Left lung (tissue), 10 donors: ENCODE measurements around the gene CDIP1. TPM values are rescaled to one million over a fixed set of nuclear protein-coding genes. Genes with fewer than 3 reads are reported as not detected.
A peak's percentile ranks its signal among the peaks of the same experiment; 100 is the strongest.

Experiments used
- ATAC-seq: fragments of 200-7000 bp; cut with Tn5 transposase; one replicate; pipeline ENCODE4 v1.9.1; 2020; ENCODE audit warnings: moderate library complexity
- DNase-seq, 4 donors: peaks; one replicate each; pipeline ENCODE4 v3.0.0-alpha.2; 2013 to 2020
- H3K27ac ChIP-seq, 2 donors: fragments of 200-600 bp; sonication (generic) in 1 of 2; one replicate each; pipeline versions ENCODE4 v1.5.0 to v1.8.0; 2020 to 2021
- H3K27me3 ChIP-seq, 2 donors: fragments of 200-600 bp; sonication (generic) in 1 of 2; one replicate each; pipeline versions ENCODE4 v1.5.0 to v1.8.0; 2020 to 2021
- H3K36me3 ChIP-seq, 2 donors: fragments of 200-600 bp; sonication (generic) in 1 of 2; one replicate each; pipeline versions ENCODE4 v1.5.0 to v1.8.0; 2020 to 2021
- H3K4me1 ChIP-seq, 2 donors: fragments of 200-600 bp; one replicate each; pipeline ENCODE4 v1.8.0; 2021
- H3K4me3 ChIP-seq, 2 donors: fragments of 200-600 bp; sonication (generic) in 1 of 2; one replicate each; pipeline versions ENCODE4 v1.5.0 to v1.8.0; 2020 to 2021; ENCODE audit warnings: mild to moderate bottlenecking in 1 of 2
- H3K9me3 ChIP-seq, 2 donors: fragments of 200-600 bp; sonication (generic) in 1 of 2; one replicate each; pipeline versions ENCODE4 v1.5.0 to v1.8.0; 2020 to 2021
- intact Hi-C, 2 donors: fragments of 100-400 bp; cut with DNase I; formaldehyde crosslinking; loops; one replicate each; pipeline versions ENCODE4 v1.11.2 to v1.14.2; 2022
- polyA plus RNA-seq, 6 donors: library from polyadenylated mRNA; unstranded; fragments of 120-200 nt; gene quantifications; one replicate each; pipeline ENCODE4 v1.2.1, GENCODE V29; 2013; ENCODE audit not compliant: insufficient read length in 6 of 6
- total RNA-seq, 2 donors: library from RNA; stranded (reverse); fragmentation: NEBNext Ultra II Directional; extraction: Animal tissue kit (Norgen Biotek cat#: 25700); gene quantifications; one replicate each; pipeline ENCODE4 v1.2.1, GENCODE V29; 2021
- TF ChIP-seq, protein P1 (sequence below), 2 donors: fragments of 200-600 bp; sonication (generic) in 1 of 2; IDR thresholded peaks; one replicate each; pipeline versions ENCODE4 v1.5.0 to v1.8.0; 2021; ENCODE audit warnings: antibody characterized with exemption in 2 of 2
- donor health status: DM: no; HTN: yes; CAD: no.
- donor health status: DM: no; HTN: no; CAD: no.

Gene CDIP1
- total and polyA plus RNA-seq, 8 donors, result 18.1 to 27.0 (median 22.6) TPM

- no peak for ATAC-seq
- TF ChIP-seq, protein P1, sequence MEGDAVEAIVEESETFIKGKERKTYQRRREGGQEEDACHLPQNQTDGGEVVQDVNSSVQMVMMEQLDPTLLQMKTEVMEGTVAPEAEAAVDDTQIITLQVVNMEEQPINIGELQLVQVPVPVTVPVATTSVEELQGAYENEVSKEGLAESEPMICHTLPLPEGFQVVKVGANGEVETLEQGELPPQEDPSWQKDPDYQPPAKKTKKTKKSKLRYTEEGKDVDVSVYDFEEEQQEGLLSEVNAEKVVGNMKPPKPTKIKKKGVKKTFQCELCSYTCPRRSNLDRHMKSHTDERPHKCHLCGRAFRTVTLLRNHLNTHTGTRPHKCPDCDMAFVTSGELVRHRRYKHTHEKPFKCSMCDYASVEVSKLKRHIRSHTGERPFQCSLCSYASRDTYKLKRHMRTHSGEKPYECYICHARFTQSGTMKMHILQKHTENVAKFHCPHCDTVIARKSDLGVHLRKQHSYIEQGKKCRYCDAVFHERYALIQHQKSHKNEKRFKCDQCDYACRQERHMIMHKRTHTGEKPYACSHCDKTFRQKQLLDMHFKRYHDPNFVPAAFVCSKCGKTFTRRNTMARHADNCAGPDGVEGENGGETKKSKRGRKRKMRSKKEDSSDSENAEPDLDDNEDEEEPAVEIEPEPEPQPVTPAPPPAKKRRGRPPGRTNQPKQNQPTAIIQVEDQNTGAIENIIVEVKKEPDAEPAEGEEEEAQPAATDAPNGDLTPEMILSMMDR (IDR thresholded peaks at IDR 0.05), result no peak
Observed at GRCh38 chr16:4532238-4532637, 6.3 kb downstream of the CDIP1 start.

DNA sequence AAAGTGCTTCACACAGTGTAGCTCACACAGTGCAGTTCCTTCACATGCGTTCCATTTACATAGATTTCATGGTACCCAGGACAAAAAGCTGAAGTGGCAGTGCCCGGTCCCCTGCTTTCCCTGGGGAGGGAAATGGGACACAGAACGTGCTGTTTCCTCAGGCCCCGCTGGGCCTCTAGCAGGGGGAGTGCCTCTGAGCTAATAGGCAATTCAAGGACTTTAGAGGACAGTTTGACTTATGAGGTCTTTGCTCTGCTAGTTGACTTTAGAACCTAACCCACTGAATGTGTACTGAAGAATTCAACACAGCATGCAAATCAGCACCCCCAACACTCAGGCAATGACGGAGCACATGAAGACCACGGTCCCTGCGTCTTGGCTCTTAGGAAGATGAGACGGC is 6.8 kb downstream of the CDIP1 start:
- H3K4me1 ChIP-seq, result peaks cover 3 to 6% of the 10 kb centered on the region in 2 donors
- H3K27me3 ChIP-seq, result no peaks in the 10 kb centered on the region
- ATAC-seq (no peak), DNase-seq (no peak)
- H3K9me3 ChIP-seq, result no peaks in the 10 kb centered on the region
- no peak overlapping the region for H3K27ac ChIP-seq
- intact Hi-C loops, result no loop called here
- no peak overlapping the region for H3K4me3 ChIP-seq
- TF ChIP-seq, protein P1 (IDR thresholded peaks at IDR 0.05), result no peak
- no peaks in the 10 kb centered on the region for H3K36me3 ChIP-seq

More at GRCh38 chr16:4532238-4532637, 6.3 kb downstream of the CDIP1 start:
- no peak overlapping the region for H3K4me3 ChIP-seq
- intact Hi-C loops, result no loop called here
- no peak for DNase-seq
- peaks cover 0 to 4% of the 10 kb centered on the region in 2 donors for H3K27me3 ChIP-seq
- H3K9me3 ChIP-seq, result no peaks in the 10 kb centered on the region
- H3K36me3 ChIP-seq, result no peaks in the 10 kb centered on the region
- no peak overlapping the region for H3K27ac ChIP-seq
- peaks cover 5 to 9% of the 10 kb centered on the region in 2 donors for H3K4me1 ChIP-seq

DNA sequence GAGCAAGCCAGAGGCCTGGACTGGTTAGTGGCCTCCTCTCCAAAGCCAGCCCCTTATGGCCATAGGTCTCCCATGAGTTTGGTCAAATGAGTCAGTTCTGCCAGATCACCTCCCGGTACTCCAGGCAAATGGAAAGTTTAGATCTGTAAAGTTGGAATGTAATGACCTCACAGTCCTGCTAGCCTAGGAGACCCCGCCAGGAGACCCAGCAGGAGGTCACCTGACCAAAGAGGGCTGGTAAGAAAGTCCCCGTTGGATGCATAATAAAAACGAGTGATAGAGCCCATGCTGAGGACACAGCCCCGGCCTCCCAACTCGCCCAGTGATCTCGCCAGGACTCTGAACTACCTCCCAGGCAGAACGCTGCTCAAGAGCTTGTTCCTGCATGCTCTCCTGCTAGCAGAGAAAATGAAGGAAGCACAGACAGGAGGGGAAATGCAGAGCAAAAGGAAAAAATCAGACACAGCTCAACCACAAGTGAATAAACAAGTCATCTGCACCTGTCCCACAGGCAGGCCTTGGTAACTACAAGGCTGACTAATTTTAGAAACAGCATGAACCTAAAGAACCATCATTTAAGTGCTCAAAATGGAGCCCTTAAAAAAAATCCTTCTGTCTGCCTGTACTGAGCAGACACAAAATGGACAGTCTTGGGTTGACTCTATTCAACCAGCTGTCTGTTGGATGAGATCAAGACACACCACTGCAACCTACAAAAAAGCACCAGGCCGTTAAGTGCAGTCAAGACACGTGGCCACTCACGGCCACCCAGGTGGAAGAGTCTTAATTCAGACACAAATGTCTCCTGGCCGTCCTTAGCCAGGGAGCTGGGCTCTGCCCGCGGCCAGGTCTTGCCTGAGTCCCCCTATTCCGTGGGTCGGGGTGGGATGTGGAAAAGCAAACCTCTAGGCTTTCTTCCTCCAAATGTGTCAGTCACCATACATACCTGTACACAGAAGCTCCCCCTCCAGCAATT is 9.2 kb downstream of the CDIP1 start:
- intact Hi-C loops, result no loop called here
- peak; percentile 20 for ATAC-seq
- H3K27me3 ChIP-seq, result no peaks in the 10 kb centered on the region
- TF ChIP-seq, protein P1 (IDR thresholded peaks at IDR 0.05), result no peak
- H3K9me3 ChIP-seq, result no peaks in the 10 kb centered on the region
- no peaks in the 10 kb centered on the region for H3K36me3 ChIP-seq
- H3K4me3 ChIP-seq, result no peak overlapping the region
- H3K4me1 ChIP-seq, result peaks cover 0 to 3% of the 10 kb centered on the region in 2 donors
- DNase-seq, result no peak
- H3K27ac ChIP-seq, result no peak overlapping the region

- no peak for ATAC-seq
- intact Hi-C loops, result no loop called here
- TF ChIP-seq, protein P1 (IDR thresholded peaks at IDR 0.05), result no peak
- Histone ChIP-seq H3K27me3 (no peaks in the 10 kb centered on the region), H3K36me3 (peaks cover 0 to 3% of the 10 kb centered on the region in 2 donors), H3K4me3 (no peak overlapping the region), H3K9me3 (no peaks in the 10 kb centered on the region), H3K4me1 (peaks cover 3 to 13% of the 10 kb centered on the region in 2 donors), H3K27ac (no peak overlapping the region)
- DNase-seq, result no peak
Observed at GRCh38 chr16:4525634-4526277, 12.8 kb downstream of the CDIP1 start.

DNA sequence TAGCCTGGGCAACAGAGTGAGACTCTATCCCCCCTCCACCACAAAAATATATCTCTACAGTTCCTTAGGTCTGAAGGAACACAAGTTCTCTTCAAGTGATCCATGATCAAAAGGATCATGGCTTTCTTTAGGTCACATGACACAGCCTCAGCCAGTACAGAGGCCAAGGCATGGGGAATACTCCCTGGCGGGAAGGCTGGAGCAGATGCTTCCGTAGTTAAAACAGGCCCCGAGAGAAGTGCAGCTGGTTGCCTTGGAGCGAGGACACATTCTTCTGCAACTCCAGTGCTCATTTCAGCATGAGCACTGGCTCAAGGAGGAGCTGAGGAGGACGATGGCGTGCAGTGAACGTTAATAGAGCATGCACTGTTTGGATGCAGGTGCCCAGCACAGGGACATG is 13.5 kb downstream of the CDIP1 start:
- no peak overlapping the region for H3K27ac ChIP-seq

More for the DNA sequence above, 13.5 kb downstream of the CDIP1 start:
- Histone ChIP-seq H3K4me3 (no peak overlapping the region), H3K9me3 (no peaks in the 10 kb centered on the region), H3K4me1 (peaks cover 3 to 13% of the 10 kb centered on the region in 2 donors), H3K36me3 (peaks cover 0 to 3% of the 10 kb centered on the region in 2 donors), H3K27me3 (no peaks in the 10 kb centered on the region)
- no peak for DNase-seq
- intact Hi-C loops, result no loop called here
- no peak for ATAC-seq
- TF ChIP-seq, protein P1 (IDR thresholded peaks at IDR 0.05), result no peak
